Measurements from ENCODE around the gene LHFPL4.
"Not testable (repeated sequence)": the region's sequence is repeated elsewhere in the genome, so short reads cannot be mapped to it uniquely, and the experiment has no call there.

LHFPL4 gene

GRCh38 chr3:9534429-9534828, 19.2 kb downstream of the LHFPL4 start:
- no peak for DNase-seq

DNA sequence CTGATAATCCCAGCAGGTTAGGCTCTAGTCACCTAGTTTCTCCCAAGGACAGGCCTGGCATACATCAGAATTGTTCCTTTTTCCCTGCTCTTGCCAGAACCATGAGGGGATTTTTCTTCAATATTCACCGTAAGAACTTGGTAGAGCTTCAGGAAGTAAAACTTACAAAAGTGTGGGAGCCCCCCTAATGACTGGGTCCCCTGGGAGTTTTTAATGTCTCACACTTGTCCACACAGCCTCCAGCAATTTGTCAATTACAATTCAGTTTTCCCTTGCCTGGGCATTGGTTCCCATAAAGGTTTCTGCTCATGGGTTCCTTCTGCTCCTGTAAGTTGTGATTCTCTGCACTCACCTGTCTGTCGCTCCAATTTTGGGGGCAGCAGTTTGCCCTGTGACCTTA, 28.5 kb downstream of the LHFPL4 start:
- DNase-seq = no peak

DNA sequence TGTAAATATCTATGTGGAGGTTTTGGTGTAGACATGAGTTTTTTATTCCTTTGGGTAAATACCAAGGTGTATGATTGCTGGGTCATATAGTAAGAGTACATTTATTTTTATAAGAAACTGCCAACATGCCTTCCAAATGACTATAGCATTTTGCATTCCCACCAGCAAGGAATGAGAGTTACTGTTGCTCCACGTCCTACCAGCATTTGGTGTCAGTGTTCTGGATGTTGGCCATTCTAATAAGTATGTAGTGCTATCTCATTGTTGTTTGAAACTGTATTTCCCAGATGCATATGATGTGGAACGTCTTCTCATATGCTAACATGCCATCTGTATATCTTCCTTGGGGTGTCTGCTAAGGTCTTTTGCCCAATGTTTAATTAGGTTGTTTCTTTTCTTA, 38.7 kb downstream of the LHFPL4 start:
- no peak for DNase-seq

- DNase-seq = no peak
Observed at GRCh38 chr3:9514306-9514705, 39.3 kb downstream of the LHFPL4 start.

- DNase-seq = no peak
Observed at GRCh38 chr3:9512456-9513045, 41.1 kb downstream of the LHFPL4 start.

GRCh38 chr3:9508781-9509180, 44.8 kb downstream of the LHFPL4 start:
- DNase-seq = no peak

DNA sequence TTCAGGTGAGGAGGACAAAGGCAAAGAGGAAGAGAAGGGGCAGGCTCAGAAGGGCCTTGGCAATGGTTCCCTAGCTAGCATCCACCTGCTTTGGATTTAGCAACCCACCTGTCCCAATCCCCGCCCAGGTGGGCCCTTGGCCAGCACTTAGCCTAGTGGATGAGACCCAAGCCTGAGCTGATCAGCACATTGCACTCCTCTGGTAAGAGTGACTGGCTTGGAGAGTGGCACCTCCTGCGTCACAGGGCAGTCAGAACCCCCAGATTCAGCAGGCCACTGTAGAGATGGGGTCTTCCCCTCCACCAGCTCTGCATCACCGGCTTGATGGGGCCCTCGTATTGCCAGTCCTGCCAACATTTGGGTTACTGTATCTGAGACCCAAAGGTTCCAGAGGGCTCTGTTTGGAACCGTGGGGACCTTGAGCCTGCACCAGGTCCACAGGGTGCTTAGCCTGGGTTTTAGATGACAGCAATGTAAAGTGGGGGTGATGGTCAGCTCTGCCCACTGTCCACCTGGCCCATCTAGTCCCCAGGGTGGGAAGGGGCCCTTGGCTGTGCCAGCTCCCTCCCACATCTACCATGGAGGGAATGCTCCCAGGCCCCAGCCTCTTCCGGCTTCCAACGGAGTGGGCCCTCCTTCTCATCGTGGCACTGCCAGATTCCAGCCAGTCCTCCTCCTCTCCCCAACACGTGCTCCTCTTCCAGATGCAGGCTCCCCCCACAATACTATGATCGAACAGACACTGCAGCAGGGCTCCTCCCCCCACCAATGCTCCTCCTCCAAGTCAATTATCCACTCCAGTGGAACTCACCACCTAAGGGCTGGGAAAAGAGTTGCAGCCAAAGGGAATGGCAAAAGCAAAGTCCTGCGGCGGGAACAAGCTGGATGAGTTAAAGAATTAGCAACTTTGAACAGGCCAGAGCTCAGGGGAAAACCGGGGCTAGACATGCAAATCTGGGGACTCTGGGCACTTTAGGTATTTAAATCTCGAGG, 45.7 kb downstream of the LHFPL4 start:
- no peak for DNase-seq

DNA sequence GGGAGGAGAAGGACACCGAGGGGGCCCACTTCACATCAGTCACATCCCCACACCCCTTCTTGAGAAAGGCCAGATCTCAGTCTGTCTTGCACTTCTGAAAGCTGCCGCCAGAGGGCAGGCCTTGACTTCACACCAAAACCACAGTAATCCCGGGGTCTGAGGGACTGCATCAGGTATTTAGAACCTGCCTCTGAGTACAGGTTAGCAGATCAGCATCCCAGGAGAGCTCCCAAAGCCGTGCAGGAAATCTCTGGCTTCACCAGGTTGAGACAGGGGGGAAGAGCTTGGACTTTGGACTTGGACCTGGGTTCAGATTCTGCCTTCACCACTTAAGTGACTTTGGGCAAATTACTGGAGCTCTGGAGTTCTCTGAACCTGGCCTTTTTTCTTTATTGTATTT, 50.3 kb downstream of the LHFPL4 start:
- DNase-seq = peak; percentile 88

DNA sequence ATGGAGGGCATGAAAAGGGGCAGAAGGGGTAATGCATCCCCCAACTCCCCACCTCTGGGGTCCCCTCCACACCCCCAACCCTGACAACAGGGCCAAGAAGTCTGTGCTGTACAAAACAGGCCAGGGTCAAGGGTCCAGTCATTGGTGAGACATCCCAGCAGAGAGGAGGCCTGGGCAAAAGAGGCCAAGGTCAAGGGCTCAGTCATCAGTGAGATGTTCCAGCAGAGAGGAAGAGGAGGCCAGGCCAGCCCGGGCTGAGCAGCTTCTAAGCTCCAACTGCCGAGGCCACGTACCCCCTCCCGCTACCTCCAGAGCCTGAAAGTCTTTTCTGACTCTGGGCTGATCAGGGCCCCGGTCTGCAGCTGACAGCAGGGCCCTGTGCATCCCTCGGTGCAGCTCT, 52.4 kb downstream of the LHFPL4 start:
- no peak for DNase-seq

DNA sequence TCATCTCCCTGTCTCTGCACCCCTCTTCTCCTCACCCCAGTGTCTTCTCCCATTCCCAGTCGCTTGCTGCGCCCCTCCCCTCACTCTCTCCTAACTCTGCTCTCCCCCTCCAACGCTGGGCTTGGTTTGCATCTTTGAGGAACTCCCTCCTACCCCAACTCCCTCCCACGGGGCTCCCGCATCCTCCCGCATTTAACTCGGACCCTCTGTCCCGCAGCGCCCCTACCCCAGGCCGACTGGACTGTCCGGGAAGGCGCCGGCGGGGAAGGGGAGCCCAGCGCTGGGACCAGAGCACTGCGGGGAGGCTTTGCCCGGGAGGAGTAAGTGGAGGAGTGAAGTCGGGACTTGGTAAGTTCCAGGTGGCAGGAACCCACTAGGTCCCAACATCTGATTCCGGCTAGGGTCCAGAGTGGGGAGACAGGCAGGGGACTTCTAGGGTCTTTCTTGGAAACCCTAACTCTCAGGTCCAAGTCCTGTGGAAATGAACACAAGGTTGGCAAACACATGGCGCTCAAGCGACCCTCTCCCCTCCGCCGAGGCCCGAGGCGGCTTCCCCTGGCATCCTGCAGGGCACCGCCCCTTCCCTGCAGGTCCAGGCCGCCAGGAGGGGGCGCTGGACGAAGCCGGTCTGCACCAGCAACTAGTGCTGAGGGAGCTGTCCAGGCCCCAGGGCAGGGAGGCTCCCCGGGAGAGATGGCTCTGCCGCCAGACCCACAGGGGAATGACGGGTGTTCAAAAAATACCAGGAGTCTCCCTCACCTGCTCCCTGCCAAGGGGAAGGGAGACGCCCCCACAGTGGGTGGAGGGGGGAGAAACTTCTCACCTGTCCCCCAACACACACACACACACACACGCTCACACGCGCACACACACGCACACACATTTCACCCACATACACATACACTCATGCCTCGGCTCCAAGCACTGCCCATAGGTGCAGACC, 53.2 kb downstream of the LHFPL4 start:
- DNase-seq = peak; percentile 88

- DNase-seq = no peak
Observed at GRCh38 chr3:9499455-9500107, 54.0 kb downstream of the LHFPL4 start.

DNA sequence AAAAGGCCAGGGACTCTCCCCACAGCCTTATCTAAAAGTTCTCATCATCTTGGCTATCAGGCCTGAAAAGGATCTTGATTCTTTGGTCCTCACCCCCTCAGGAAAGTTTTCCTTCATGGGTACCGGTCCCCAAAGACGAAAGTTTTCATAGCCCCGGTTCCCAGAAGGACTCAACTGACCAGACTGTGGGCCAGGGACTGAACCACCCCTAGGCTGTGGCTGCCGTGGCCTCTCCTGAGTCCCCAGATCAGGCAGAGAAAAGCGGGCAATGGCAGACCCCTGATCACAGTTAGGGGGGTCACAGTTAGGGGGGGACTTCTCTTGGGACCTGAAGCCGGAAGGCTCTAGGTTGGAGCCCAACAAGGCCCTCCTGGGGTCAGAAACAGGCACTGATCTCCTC, 54.8 kb downstream of the LHFPL4 start:
- DNase-seq = no peak

GRCh38 chr3:9497821-9498565, 55.6 kb downstream of the LHFPL4 start:
- no peak for DNase-seq

- DNase-seq = no peak
Observed at GRCh38 chr3:9496893-9497292, 56.7 kb downstream of the LHFPL4 start.

- not testable (repeated sequence) for DNase-seq
Observed at GRCh38 chr3:9494036-9494435, 59.6 kb downstream of the LHFPL4 start.

DNA sequence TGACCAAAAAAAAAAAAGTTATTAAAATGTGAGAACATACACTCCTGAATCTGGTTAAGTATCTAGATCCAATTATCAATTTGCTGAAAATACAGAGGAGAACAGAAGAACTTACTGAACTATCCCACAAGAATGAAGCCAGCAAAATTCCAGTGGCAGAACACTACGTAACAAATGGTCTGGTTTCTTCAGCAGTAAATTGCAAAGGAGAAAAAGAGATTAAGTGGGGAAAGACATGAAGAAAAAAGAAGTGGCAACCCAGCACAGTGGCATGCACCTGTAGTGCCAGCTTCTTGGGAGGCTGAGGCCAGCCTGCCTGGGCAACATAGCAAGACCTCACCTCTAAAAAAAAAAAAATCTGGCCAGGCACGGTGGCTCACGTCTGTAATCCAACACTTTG, 62.1 kb downstream of the LHFPL4 start:
- no peak for DNase-seq

- DNase-seq = no peak
Observed at GRCh38 chr3:9485248-9485647, 68.4 kb downstream of the LHFPL4 start.

DNA sequence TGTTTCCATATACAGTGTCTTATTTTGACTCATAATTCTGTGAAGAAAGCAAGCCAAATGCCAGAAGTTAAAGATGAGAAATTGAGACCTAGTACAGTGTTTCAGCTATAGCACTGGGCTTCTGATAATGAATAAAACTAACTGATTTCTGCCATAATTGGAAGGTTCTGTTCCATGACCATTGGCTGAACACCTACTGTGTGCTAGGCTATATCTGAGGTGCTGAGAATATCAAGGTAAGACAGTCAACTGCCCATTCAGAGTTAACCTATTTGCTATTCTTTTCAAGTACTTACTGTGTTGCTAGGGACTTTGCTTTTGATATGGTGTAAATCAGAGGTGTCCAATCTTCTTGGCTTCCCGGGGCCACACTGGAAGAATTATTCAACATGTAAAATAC, 73.4 kb downstream of the LHFPL4 start:
- no peak for DNase-seq

GRCh38 chr3:9476935-9477334, 76.7 kb downstream of the LHFPL4 start:
- no peak for DNase-seq

DNA sequence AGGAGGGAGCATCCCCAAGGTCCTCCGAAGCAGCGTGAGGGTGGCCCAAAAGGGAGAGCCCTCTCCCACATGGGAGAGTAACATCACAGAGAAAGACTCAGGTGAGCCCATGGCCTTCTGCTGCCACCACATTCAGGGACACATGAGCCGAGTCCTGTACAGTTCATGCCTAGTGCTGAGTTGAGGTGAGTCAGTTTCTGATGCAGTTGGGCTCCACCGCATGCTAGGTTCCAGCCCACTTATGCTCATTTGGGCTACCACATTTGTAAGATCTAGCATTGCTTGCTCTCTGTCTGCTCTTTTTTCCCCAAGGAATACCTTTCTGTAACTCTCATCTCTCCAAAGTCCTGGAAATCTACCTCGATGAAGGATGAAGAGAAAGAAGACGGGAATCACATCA, 79.1 kb downstream of the LHFPL4 start:
- no peak for DNase-seq

DNA sequence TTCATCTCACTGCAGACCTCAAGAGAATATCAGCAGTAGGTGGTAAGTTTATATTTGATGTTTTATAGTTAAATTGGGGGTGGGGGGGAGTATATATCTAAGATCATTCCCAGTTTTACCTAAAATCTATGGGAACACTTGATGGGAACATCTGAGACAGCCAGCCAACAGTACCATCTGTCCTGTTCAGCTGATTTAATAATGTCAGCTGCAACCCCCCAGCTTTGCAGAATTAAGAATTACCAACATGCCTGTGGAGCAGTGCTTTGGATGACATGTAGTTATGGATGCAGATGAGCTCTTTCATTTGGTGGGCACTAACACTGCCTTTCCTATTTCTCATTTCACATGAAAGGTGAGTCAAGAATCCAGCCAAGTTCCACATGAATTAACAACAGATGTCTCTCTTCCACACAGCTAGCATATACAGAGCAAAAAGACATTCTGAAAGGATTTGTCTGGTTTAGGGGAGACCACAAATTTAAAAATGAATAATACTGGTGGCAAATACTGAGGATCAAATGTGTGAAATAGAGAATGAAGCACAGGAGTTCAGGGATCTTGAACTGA, 80.0 kb downstream of the LHFPL4 start:
- no peak for DNase-seq

DNA sequence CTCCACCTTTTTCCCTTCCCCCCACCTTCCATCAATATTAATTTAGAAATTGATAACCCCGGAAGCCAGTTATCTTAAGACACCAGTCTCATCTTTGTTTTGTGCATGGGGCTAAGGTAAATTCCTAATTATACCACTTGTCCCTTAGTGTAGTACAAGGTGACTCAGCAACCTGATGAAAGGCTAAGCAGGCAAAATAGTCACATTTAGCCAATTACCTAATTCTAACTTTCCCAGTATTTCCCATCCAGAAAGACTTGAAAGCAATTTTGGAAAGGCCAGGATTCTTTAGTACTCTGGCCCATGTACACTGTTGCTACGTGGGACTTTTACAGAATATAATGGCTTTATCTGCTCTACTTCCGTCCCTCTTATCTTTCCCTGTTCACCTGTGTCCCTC, 83.6 kb downstream of the LHFPL4 start:
- no peak for DNase-seq

Measured in stimulated activated CD8-positive, alpha-beta memory T cell treated with anti-CD3 and anti-CD28 coated beads, Interleukin-4, amount 100 ng/mL, for 48 hours (primary cell).